Activated CD8-positive, alpha-beta memory T cell treated with anti-CD3 and anti-CD28 coated beads, Interleukin-2, amount 50 U/mL, for 24 hours (primary cell): ENCODE results near the gene GAA.
"Not testable (repeated sequence)": the region's sequence is repeated elsewhere in the genome, so short reads cannot be mapped to it uniquely, and the experiment has no call there.

ENCODE experiments used
- DNase-seq: peaks from one replicate; pipeline ENCODE4 v3.0.0-alpha.2; 2020; ENCODE audit errors: extremely low read depth

GAA gene

DNA sequence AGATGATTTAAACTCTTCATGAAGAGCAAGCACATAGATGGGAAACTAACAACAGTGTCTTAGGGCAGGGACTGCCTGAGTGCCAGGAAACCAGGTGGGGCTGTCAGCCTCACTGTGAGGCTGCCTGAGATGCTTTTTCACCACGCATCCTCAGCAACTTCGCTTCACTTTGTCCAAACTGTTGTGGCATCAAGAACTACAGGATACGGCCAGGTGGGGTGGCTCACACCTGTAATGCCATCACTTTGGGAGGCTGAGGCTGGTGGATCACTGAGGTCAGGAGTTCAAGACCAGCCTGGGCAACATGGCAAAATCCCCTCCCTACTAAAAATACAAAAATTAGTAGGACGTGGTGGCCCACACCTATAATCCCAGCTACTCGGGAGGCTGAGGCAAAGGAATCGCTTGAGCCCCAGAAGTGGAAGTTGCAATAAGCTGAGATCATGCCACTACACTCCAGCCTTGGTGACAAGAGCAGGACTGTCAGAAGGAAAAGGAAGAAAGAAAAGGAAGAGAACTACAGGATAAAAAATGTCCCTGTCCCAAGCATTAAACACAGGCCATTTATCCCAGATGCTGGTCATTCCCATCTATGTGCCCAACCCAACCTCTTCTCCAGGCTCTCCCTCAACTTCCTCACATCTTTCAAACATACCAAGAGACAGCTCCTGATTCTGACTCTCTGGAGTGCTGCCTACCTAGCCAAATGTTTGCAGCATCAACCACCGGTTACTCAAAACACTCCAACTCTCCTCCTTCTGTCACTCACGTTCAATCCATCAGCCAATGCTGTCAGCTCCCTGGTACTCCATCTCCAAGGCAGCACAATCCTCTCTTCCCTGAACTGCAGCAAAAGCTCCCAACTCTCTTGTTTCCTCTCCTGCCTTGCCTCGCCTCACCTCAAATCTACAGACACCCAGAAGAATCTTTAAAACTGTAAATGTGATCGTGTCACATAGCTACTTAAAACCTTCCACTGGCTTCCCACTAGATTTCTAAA is 44.0 kb downstream of the GAA start:
- DNase-seq = no peak

DNA sequence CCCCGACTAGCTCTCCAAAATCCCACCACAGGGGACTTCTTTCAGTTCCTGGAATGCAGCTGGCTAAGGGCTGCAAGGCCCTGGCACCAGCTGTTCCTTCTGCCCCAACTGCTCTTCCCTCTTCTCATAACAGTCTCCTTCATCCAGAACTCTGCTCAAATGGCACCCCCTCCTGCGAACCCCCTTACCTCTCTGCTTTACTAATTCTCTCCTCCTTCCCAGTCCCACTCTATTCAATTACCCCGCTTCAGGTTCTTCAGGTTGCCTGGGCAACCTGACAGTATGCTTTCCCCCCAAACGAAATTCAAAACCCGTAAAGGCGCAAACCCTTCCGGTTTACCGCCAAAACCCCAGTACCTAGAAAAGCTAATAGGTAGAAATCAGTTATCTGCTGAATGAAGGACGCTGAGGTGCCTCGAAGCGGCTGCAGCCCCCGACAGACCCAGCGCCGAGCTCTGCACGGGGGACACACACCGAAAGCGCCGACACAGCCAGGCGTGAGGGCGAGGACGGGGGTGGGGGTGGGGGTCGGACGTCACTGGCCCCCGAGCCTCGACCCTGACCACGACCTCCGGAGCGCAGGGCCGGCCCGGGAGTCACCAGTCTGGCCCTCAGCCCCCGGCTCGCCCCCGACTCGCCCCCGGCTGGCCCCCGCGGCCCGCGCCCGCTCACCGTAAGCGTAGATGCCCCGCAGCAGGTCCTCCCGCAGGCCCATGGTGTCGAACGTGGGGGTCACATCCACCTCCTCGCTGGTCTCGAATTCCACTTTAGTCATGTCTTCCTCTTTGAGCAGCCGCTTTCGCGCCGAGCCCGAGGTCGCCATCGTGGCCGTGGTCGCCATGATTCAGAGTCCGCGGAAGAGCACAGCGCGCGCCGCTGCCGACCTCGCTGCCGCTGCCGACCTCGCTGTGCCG is 45.0 kb downstream of the GAA start:
- DNase-seq = no peak

- DNase-seq = peak; percentile 94
Measured at GRCh38 chr17:80147035-80147822, 45.8 kb downstream of the GAA start, which contains the start of gene EIF4A3. Gene EIF4A3, minus strand, starts transcription at chr17:80147128. Its CDS starts 167 bp downstream, at chr17:80146961.

GRCh38 chr17:80151333-80151732 is 50.0 kb downstream of the GAA start:
- no peak for DNase-seq

- no peak for DNase-seq
Measured at GRCh38 chr17:80152081-80152702, 50.8 kb downstream of the GAA start.

DNA sequence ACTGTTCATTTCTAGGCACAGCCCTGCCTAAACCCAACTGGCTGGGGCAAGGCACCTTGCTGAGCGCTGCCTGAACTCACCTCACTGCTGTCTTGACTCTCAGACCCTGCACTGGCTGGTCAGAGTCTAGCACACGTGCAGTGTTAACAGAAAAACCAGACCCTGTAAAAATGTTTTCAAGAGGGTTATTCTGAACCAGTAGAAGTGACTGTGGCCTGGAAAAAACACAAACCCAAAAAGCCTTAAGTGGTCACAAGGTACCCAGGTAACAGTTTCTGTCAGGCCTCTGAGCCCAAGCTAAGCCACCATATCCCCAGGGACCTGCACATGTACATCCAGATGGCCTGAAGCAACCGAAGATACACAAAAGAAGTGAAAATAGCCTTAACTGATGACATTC is 51.6 kb downstream of the GAA start:
- DNase-seq = no peak

DNA sequence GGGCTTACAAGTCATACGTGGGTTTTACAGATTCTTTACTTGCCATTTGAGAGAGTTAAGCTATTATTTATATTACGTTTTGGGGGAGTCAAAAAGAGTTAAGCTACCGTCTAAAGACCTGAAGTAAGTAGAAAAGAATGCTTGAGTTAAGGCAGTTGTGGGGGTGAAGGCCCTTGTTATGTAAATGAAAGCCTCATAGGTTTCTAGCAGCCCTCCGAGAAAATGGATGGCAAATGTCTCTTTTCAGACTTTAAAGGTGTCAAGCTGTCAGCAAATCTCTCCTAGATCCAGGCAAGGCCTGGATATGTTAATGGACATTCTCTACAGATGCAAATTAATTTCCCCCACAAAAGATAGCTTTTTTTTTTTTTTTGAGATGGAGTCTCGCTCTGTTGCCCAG is 52.8 kb downstream of the GAA start:
- no peak for DNase-seq

GRCh38 chr17:80155600-80155999 is 54.2 kb downstream of the GAA start:
- not testable (repeated sequence) for DNase-seq

DNA sequence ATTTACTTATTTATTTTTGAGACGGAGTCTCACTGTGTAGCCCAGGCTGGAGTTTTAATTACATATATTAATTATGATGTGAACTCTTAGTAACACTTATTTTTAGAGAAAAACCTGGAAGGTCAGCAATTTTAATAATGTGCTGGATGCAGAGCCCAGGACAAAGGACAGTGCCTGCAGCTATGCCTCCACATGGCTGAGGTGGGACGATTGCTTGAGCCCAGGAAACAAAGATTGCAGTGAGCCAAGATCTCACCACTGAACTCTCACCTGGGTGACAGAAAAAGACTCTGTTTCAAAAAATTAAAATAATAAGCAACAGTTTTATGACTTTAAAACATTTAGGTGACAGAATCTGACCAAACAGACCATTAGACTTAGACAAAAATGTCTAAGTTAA is 57.5 kb downstream of the GAA start:
- DNase-seq = no peak

DNA sequence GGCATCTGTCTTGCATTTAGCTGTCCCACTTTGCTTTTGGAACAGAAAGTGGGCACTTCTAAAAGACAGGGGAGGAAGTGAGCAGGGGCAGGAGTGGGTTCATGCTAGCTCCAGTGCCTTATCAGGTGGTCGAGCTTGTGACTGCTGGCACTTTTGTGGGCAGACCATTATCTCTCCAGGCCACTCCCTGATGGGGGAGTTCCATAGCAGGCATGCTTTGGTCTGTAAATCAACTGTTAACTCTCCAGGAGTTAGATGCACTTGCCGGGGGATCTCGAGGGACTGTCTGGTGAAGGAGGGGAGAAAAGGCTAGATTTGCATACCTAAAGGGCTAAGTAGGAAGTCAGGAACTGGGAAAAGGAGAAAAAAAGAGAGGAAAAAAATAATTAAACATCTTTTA is 59.2 kb downstream of the GAA start:
- DNase-seq = no peak

GRCh38 chr17:80163336-80163735 is 62.0 kb downstream of the GAA start:
- no peak for DNase-seq

DNA sequence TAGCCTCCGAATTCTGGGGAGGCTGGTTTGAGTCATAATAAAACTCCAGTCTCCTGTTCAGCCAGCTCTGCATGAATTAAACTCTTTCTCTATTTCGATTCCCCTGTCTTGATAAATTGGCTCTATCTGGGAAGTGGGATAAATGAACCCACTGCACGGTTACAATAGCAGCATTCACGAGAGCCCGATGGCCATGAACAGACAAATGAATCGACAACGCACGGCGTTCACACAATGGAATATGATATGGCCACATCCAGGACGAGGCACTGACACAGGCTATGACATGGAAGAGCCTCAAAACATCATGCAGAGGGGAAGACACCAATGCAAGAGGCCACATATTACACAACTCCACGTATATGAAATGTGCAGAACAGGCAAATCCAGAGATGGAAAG is 62.8 kb downstream of the GAA start:
- no peak for DNase-seq

DNA sequence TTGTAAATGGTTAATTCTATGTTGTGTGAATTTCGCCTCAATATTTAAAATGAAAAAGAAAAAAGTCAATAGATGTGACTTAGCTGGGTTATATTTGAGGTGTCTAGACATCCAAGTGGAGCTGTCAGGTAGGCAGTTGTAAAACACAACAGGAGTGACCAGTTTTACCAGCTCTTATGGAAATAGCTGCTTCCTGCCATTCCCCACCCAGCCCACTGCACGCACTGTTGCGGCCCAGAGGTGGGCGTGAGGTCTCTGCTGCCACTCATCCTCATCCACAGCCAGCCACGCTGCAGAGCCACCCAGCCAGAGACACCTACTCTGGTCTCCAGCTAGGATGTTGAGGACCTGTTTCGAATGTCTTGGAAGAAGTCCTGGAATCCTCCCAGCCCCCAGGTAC is 65.1 kb downstream of the GAA start:
- no peak for DNase-seq

GRCh38 chr17:80168371-80168770 is 67.0 kb downstream of the GAA start:
- DNase-seq = no peak

GRCh38 chr17:80169107-80169506 is 67.7 kb downstream of the GAA start:
- no peak for DNase-seq
